ENCODE results near the gene BCL2L11. TPM values are rescaled to one million over a fixed set of nuclear protein-coding genes. Genes with fewer than 3 reads are reported as not detected.

BCL2L11 gene
- total RNA-seq, 1 donor from 2014 or later, result 90.1 TPM

GRCh38 chr2:111117598-111118480 is 2.9 kb upstream of the BCL2L11 start:
- H3K36me3 ChIP-seq, result no peaks in the 10 kb centered on the region
- peak overlapping the region; percentile 57 for H3K27ac ChIP-seq
- TF ChIP-seq POLR2AphosphoS5 (IDR thresholded peaks at IDR 0.05; ENCODE audit: insufficient read depth in 1 of 2, low read depth in 1 of 2), result peak; percentile 9 to 51
- no peak for TF ChIP-seq POLR2A (IDR thresholded peaks at IDR 0.05)
- no peak for TF ChIP-seq CTCF (IDR thresholded peaks at IDR 0.05)
- no peaks in the 10 kb centered on the region for H3K27me3 ChIP-seq
- peaks cover 46% of the 10 kb centered on the region for H3K4me1 ChIP-seq
- intact Hi-C loops (cut with DNase I), result loop anchor here (10.0 kb wide), 1 partner anchor 547 kb away; no protein-coding TSS in a partner anchor
- H3K9me3 ChIP-seq, result no peaks in the 10 kb centered on the region
- H3K4me3 ChIP-seq, result peak overlapping the region; percentile 42 to 88
- no peak for DNase-seq (ENCODE audit: extremely low spot score in 2 of 2)

GRCh38 chr2:111118481-111118980 is 2.2 kb upstream of the BCL2L11 start:
- intact Hi-C loops (cut with DNase I), result loop anchor here (10.0 kb wide), 1 partner anchor 546 kb away; no protein-coding TSS in a partner anchor
- H3K27me3 ChIP-seq, result no peaks in the 10 kb centered on the region
- H3K4me3 ChIP-seq, result peak overlapping the region; percentile 42 to 88
- DNase-seq (ENCODE audit: extremely low spot score in 2 of 2), result no peak
- peaks cover 51% of the 10 kb centered on the region for H3K4me1 ChIP-seq
- H3K9me3 ChIP-seq, result no peaks in the 10 kb centered on the region
- peak overlapping the region; percentile 57 for H3K27ac ChIP-seq
- no peaks in the 10 kb centered on the region for H3K36me3 ChIP-seq
- TF ChIP-seq POLR2AphosphoS5 (IDR thresholded peaks at IDR 0.05; ENCODE audit: insufficient read depth in 1 of 2, low read depth in 1 of 2), result no peak

GRCh38 chr2:111118981-111119821 is 1.5 kb upstream of the BCL2L11 start:
- no peak overlapping the region for H3K27ac ChIP-seq
- TF ChIP-seq CTCF (IDR thresholded peaks at IDR 0.05) (no peak), POLR2A (IDR thresholded peaks at IDR 0.05) (no peak), POLR2AphosphoS5 (IDR thresholded peaks at IDR 0.05; ENCODE audit: insufficient read depth in 1 of 2, low read depth in 1 of 2) (no peak)

GRCh38 chr2:111119822-111120252 is 877 bp upstream of the BCL2L11 start:
- Histone ChIP-seq H3K27me3 (no peaks in the 10 kb centered on the region), H3K27ac (peak overlapping the region; percentile 69), H3K9me3 (no peaks in the 10 kb centered on the region), H3K36me3 (peaks cover 0 to 11% of the 10 kb centered on the region in 2 donors), H3K4me3 (peak overlapping the region; percentile 77 to 88), H3K4me1 (peaks cover 64% of the 10 kb centered on the region)
- no peak for DNase-seq (ENCODE audit: extremely low spot score in 2 of 2)
- intact Hi-C loops (cut with DNase I), result loop anchor here (10.0 kb wide), 1 partner anchor 545 kb away; no protein-coding TSS in a partner anchor
- TF ChIP-seq POLR2AphosphoS5 (IDR thresholded peaks at IDR 0.05; ENCODE audit: insufficient read depth in 1 of 2, low read depth in 1 of 2), result no peak
- TF ChIP-seq CTCF (IDR thresholded peaks at IDR 0.05), result no peak
- no peak for TF ChIP-seq POLR2A (IDR thresholded peaks at IDR 0.05)

More at GRCh38 chr2:111118981-111119821, 1.5 kb upstream of the BCL2L11 start:
- Histone ChIP-seq H3K36me3 (peaks cover 0 to 6% of the 10 kb centered on the region in 2 donors), H3K4me1 (peaks cover 57% of the 10 kb centered on the region), H3K27me3 (no peaks in the 10 kb centered on the region), H3K4me3 (peak overlapping the region; percentile 42 to 88), H3K9me3 (no peaks in the 10 kb centered on the region)
- intact Hi-C loops (cut with DNase I), result loop anchor here (10.0 kb wide), 1 partner anchor 546 kb away; no protein-coding TSS in a partner anchor
- DNase-seq (ENCODE audit: extremely low spot score in 2 of 2), result no peak

Measured in vagina (tissue), 2 donors.